ENCODE data around the gene PUSL1.

The PUSL1 gene

GRCh38 chr1:1307923-1308755 is at the start of gene PUSL1, which contains the start of gene ACAP3:
TSS of gene PUSL1 (plus strand) at chr1:1308597. CDS start at chr1:1308644, 47 bp downstream.
TSS of gene ACAP3 (minus strand) at chr1:1307930. CDS start at chr1:1307815, 115 bp downstream.
- peak; percentile 66 for DNase-seq

DNA sequence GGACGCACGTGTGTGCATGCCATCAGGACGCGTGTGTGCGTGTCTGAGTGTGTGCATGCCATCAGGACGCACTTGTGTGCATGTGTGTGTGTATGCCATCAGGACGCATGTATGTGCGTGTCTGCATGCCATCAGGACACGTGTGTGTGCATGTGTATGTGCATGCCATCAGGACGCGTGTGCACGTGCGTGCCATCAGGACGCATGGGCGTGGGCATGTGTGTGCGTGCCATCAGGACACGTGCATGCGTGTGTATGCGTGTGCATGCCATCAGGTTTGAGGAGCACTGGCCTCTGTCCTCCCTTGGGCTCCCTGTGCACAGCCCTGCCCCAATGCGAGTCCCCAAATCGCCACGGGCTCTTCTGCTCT is 49.3 kb upstream of the PUSL1 start:
- no peak for DNase-seq

GRCh38 chr1:1259540-1259939 is 48.9 kb upstream of the PUSL1 start:
- no peak for DNase-seq

GRCh38 chr1:1259951-1260600 is 48.3 kb upstream of the PUSL1 start:
- no peak for DNase-seq

DNA sequence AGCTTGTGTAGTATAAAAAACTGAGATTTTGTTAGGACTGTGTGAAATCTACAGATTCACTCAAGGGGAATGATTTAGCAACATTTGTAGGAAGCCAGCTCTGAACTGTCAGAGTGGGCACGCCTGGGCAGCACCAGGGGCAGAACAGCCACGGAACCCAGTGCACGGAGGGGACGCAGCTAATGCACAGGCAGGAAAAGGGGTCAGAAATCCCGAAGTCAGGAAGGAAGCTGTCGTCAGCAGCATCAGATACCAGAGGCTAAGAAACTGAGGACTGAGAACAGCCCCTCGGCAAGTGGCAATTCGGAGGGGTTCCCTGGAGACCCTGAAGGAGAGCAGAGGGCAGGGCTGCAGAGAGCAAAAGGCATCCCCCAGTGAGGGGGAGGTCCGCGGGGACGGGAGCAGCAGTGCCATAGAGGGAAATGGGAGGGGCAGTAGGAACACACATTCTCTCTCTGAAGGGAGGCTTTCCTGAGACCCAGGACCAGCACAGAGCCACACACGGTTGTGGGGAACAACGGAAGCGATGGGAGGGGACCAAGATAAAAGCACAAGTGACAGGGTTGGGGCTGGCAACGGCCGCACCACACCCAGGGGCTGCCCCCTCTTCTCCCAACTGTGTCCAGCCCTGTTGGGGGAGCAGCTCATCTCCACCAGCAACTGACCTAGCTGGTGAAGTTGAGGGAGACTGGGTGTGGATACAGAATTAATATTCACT is 47.4 kb upstream of the PUSL1 start:
- no peak for DNase-seq

GRCh38 chr1:1262071-1262470 is 46.3 kb upstream of the PUSL1 start:
- DNase-seq: no peak

- DNase-seq: no peak
Observed at GRCh38 chr1:1262758-1263157, 45.6 kb upstream of the PUSL1 start.

DNA sequence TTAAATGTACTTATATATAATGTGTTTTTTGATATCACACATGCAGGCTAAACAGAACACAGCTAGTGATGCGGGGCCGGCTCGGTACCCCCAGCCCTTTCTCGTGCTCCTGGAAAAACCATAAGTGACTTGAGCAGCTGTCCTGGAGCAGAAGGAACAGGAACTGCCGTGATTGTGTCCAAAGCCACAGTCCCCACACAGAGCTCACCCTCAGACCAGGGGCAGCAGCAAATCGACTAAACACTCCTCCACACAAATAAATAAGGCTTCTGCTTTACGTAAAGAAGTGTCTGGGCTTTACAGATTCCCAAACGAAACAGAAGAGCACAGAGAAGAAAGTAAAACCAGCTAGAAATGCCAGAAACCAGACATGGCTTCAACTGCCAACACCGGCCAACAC is 44.4 kb upstream of the PUSL1 start:
- no peak for DNase-seq

DNA sequence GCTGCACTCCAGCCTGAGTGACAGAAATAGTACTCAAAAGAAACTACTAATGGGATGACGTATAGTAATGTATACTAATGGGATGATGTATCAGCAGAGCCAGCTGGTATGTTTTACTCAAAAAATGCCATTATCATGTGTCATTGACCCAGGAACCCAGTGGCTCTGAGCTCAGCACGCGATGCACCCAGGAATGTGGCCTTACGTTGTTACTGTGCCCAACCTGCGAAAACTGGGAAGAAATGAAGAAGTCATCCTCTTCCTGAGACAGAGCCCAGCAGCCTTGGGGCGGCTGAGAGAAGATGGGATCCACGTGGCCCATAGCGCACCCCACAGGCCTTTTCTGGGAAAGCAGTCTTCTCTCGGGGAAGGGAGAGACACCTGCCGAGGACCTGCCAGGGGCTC is 43.5 kb upstream of the PUSL1 start:
- DNase-seq: no peak

DNA sequence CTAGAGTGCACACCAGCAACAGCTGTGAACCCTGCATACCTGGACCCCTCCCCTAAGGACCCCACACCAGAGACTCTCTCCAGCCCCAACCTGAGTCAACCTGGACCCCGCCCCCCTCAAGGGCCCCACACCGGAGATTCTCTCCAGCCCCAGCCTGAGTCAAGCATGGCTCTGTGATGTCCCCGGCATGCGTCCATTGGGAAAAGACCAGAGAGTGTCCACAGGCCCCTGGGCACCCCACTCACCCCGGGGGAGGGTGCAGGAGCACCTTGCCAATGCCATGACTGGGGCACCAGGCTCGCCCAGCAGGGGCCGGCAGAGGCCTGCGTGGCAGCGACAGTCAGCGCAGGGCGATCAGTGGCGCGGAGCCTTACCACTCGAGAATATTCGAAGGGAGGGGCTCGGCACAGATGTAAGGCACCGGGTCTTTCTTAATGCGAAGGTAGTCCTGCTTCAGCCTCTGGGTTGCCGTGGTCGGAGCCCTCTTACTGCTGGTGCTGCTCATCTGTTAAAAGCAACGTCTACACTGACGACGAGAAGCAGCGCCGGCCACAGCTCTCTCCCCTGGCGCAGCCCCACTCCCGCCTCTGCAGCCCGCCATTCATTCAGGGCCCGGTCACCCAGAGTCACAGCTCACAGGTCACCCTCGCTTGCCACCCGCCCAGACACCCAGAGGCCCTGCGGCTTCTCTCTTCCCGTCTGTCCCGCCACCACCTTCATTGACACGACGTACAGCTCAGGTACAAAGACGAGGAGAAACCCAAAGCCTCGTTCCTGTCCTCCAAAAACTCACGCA is 40.7 kb upstream of the PUSL1 start:
- DNase-seq: no peak

- no peak for DNase-seq
Observed at GRCh38 chr1:1268284-1268682, 40.1 kb upstream of the PUSL1 start.

GRCh38 chr1:1270813-1271212 is 37.6 kb upstream of the PUSL1 start:
- DNase-seq: no peak

GRCh38 chr1:1272341-1273208 is 35.8 kb upstream of the PUSL1 start:
- DNase-seq: no peak

DNA sequence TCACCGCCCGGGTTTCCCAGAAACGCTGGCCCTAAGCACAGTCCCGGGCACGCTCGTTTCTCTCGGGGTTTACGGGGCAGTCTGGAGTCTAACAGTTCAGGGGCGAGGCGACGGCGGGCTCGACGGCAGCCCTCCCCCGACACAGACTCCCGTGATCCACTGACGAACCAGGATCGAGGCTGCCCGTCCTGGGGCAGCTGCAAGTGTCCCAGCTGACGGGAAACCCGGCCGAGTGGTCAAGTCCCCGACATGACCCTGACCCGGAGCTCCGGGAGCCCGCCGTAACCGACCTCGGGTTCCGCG is 35.2 kb upstream of the PUSL1 start:
- DNase-seq: no peak

- peak; percentile 43 for DNase-seq
Observed at GRCh38 chr1:1273512-1274298, 34.7 kb upstream of the PUSL1 start, which contains the start of gene UBE2J2. TSS of gene UBE2J2 (minus strand) at chr1:1273854. CDS start at chr1:1267992, 5,862 bp downstream.

DNA sequence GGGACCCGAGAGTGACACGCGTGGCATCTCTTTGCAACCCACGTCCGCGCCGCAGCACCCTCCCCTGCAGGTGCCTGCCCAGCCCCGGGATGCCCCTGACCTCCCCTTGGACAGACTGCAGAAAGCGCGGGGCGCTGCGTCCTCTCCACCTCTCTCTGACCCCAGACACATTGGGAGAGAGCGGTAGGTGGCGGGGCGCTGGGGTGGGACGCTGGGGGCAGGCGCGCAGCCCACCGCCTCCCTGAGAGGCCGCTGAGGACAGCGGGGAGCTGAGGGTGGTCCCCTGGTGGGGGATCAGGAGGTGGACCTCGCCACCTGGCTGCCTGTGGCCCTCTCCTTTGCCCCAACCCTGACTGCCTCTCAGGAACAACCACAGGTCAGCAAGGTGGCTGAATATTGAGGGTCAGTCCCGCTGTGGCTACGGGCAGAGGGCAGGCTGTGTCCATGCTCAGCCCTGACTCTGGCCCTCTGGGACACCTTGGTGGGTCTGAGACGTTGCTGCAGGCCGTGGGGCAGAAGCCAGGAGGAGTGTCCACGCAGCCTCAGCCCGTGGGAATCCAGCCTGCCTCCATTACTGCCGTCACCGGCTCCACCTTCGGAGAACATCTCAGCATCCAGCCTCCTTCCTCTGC is 34.0 kb upstream of the PUSL1 start:
- DNase-seq: no peak

DNA sequence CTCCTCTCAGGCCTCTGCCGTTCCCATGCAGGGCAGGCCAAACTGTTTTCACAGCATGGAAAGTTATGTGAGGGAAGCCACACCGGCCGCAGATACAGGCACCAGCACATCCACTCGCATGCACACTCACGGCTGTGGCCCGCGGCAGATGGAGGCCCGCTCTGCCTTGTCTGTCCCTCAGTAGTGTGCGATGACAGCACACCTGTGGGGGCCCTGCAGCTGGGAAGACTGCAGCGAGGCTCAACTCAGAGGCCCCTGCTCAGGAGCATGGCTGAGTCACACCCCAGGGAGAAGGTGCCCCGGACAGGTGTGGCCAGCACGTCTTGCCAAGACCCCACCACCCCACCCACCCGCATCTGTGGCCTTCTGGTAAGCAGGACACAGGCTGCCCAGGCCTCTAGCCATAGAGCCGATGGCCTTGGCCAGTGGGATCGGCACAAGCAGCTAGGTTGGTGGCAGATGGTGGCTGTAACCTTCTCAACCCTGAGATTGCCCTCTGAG is 33.4 kb upstream of the PUSL1 start:
- no peak for DNase-seq

DNA sequence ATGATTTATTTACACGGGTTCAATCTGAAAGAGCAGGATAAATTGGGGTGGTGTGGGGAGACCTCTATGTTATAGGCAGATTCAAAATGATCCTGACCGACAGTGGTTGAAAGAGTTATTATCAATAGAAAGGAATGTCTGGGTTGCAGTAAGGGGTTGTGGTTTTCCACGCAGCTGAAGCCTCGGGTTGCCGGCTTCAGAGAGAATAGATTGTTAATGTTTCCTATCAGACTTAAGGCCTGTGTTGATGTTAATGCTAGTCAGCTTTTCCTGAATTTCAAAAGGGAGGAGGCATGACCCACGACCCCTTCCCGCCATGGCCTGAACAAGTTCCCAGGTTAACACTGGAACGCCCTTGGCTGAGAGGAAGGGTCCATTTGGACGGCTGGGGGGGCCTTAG is 32.6 kb upstream of the PUSL1 start:
- no peak for DNase-seq

GRCh38 chr1:1278620-1279019 is 29.8 kb upstream of the PUSL1 start:
- no peak for DNase-seq

GRCh38 chr1:1279028-1279427 is 29.4 kb upstream of the PUSL1 start:
- DNase-seq: no peak

Measured in NCI-H774 (cell line).